Breast epithelium (tissue), 3 donors: ENCODE results near the gene TINCR.

Experiments
- CTCF ChIP-seq, 3 donors: fragments of 450-650 bp; IDR thresholded peaks; one replicate each; pipeline ENCODE4 v1.5.1; 2016 to 2017; ENCODE audit warnings: antibody characterized with exemption in 3 of 3, mild to moderate bottlenecking in 3 of 3, moderate library complexity in 3 of 3
- POLR2A ChIP-seq: fragments of 450-650 bp; IDR thresholded peaks from one replicate; pipeline ENCODE4 v1.6.1; 2016; ENCODE audit warnings: antibody characterized with exemption, mild to moderate bottlenecking, moderate library complexity
- POLR2AphosphoS5 ChIP-seq, 3 donors: sonication (generic); formaldehyde crosslinking; IDR thresholded peaks; one replicate each; pipeline ENCODE4 v1.6.1; 2017; ENCODE audit warnings: antibody characterized with exemption in 3 of 3

DNA sequence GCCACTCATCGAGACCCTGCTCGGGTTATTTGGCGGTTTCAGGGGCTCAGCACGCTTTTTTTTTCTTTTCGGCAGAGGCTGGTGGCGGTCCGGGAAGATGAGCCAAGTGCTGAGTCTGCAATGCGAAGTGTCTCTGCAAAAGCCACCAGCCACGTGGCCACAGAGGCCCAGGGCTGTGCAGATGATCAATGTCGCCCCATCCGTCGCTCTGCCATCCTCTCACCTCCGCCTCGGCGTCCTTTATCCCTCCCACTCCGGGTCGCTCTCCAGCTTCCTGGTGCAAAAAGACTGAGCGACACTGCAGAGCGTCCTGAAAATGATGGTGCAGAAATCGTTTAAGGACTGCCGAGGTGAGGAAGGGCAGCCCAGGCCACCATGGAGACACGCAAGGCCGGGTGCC lies 55.0 kb downstream of the TINCR start:
- TF ChIP-seq CTCF (IDR thresholded peaks at IDR 0.05) (no peak), POLR2AphosphoS5 (IDR thresholded peaks at IDR 0.05) (no peak), POLR2A (no peak)
